GM21390 (cell line): ENCODE results near the gene RUFY3.
"Not testable (repeated sequence)": the region's sequence is repeated elsewhere in the genome, so short reads cannot be mapped to it uniquely, and the experiment has no call there.

Source experiments
- ATAC-seq: cut with Tn5 transposase; IDR thresholded peaks from one replicate; pipeline ENCODE4 v1.9.1; 2021; ENCODE audit not compliant: unreplicated experiment

RUFY3 gene

DNA sequence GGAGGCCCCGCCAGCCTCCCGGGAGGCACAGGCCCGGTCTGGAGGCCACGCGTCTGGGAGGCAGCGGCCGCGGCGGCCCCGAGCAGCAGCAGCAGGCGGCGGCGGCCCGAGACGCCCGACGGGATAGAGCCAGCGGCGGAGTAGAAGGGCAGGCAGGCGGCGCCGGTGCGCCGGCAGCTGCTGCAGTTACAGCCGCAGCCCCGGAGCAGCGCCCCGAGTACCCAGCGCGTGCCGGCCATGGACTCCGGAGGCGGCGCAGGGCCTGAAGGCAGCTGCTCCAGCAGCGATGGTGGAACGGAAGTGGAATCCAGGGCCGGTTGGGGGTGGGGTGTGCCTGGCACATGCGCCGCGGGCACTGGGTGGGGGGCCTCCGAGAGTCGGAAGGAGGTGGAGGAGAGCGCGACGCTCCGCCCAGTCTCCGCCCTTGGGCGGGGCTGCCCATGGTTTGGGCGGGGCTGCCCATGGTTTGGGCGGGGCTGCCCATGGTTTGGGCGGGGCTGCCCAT, 117.9 kb downstream of the RUFY3 start, which contains the start of gene GRSF1:
TSS of gene GRSF1 (minus strand) at position 302 of the 505 bp plus-strand sequence. CDS start at position 239, 63 bp downstream.
- peak; percentile 73 for ATAC-seq

DNA sequence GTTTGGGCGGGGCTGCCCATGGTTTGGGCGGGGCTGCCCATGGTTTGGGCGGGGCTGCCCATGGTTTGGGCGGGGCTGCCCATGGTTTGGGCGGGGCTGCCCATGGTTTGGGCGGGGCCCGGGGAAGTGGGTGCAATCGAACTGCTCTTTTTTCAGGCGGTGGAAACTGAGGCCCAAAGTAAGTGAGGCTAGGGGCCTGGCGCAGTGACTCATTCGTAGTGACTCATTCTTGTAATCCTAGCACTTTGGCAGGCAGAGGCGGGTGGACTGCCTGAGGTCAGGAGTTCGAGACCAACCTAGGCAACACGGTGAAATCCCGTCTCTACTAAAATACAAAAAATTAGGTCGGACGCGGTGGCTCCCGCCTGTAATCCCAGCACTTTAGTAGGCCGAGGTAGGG, 118.4 kb downstream of the RUFY3 start:
- not testable (repeated sequence) for ATAC-seq

DNA sequence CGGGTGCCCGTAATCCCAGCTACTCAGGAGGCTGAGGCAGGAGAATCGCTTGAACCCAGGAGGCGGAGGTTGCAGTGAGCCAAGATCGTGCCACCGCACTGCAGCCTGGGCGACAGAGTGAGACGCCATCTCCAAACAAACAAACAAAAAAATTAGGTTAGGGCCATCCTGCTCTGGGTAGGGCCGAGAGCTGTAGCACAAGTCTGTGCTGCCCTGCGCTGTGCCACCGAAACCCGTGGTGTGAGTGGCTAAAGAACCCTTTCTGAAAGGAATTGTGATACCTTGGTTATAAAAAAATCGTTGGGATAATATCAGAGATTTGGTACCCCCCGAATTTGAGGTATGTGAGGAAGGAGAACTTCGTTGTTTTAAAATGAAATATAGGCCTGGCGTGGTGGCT, 118.9 kb downstream of the RUFY3 start:
- not testable (repeated sequence) for ATAC-seq

DNA sequence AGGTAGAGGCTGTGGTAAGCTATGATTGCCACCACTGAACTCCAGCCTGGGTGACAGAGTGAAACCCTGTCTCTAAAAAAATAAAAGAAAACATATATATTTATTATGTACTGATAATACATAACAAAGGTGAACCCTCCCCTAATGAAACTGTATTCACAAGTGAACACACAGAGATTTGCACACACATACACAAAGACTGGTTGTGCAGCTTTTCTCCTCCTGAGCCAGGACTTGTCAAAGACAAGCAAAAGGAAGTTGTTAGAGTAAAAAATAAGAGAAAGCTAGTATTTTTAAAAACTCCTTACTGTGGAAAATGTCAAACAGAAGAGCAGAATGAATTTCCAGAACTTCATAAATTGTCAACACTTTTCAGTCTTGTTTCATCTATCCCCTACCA, 119.4 kb downstream of the RUFY3 start:
- ATAC-seq: no peak

DNA sequence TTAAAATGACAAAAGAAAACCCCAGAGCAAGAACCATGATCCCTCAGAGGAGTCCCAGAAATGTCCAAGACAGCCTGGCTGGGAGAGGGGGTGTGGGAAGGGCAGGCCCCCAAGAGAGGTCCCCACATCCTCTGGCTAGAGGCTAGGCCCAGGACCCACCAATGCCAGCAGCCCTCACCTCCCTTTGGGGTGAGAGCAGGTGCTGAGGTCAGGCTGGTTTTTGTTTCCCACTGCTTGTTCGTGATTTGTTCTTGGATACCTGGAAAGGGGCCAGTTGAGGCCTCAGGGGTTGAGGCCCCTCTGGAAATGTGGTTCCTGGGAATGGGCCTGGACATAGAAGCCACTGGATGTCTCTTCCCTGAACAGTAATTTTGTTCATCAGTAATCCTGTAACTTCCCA, 120.2 kb downstream of the RUFY3 start:
- ATAC-seq: no peak

DNA sequence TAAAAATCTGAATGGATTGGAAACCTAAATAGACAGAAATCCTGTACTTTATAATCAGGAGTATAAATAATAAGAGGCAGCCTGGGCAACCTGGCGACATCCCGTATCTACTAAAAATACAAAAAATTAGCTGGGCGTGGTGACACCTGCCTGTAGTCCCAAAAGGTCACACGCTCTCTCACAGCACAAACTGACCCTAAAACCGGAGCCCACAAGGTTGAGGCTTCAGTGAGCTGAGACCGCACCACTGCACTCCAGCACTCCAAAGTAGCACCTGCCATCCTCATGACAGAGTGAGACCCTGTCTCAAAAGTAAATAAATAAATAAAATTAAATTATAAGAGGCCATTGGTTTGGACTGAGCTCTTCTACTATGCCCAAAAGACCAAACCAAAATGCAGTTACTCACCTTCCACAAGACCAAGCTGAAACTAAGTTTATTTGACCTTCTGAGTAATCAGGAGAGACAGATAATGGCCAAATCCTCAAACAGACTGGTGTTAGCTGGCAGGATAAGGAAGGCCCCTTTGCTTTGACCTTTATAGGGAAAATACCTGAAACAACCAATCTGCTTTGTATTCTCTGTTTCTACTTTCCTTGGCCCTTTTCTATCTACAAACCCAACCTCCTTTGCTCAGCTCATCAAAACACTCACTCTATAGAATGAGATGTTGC, 121.1 kb downstream of the RUFY3 start:
- ATAC-seq: no peak

DNA sequence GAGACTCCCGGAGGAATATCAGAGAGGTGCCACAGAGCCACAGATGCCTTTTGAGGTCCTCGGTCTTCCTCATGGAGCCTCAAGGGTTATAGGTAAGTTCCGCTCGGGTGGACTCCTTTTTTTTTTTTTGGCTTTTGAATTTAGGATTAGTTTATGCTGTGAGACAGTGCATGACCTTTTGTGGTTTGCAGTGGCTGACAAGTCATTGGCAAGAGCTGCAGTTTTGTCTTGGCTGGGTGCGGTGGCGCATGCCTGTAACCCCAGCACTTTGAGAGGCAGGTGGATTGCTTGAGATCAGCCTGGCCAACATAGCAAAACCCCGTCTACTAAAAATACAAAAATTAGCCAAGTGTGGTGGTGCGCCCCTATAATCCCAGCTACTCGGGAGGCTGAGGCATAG, 122.4 kb downstream of the RUFY3 start:
- no peak for ATAC-seq

DNA sequence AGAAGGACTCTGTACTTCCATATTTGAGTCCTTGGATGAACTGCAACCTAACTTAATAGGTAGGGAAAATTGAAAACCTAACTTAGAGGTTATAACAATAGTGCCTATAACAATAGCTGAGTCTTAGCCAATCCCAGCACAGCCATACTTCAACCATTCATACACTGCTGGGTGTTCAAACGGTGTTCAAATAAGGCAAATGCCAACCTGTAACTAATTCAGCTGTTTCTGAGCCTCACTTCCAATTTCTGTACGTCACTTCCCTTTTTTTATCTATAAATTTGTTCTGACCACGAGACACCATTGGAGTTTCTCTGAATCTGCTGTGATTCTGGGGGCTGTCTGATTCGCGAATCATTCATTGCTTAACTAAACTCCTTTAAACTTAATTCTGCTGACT, 127.5 kb downstream of the RUFY3 start:
- no peak for ATAC-seq

DNA sequence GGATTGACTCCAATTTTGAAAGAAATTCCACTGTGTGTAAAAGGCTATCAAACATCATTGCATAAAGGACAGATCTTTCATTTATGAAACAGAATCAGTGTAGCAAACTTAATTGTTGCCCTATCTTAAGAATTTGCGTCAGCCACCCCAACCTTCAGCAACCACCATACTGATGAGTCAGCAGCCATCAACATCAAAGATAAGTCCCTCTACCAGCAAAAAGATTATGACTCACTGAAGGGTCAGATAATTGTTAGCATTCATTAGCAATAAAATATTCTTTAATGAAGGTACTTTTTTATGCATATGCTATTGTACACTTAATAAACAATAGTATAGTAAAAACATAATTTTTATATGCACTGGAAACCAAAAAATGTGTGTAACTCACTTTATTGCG, 133.7 kb downstream of the RUFY3 start:
- no peak for ATAC-seq
